Esophagus squamous epithelium (tissue), 4 donors: ENCODE data around the gene MYCT1.
"Not testable (repeated sequence)": the region's sequence is repeated elsewhere in the genome, so short reads cannot be mapped to it uniquely, and the experiment has no call there.

Source experiments
- CTCF ChIP-seq, 6 experiments: fragments of 450-650 bp in 4 of 6; fragments of 200-600 bp in 2 of 6; sonication (generic) in 2 of 6; IDR thresholded peaks; one replicate each; pipeline ENCODE4 v1.5.1; 2016 to 2019; ENCODE audit warnings: antibody characterized with exemption in 6 of 6, mild to moderate bottlenecking in 4 of 6, moderate library complexity in 4 of 6
- POLR2A ChIP-seq, 4 donors: fragments of 450-650 bp; IDR thresholded peaks; one replicate each; pipeline ENCODE4 v1.6.1; 2017; ENCODE audit warnings: antibody characterized with exemption in 4 of 4, mild to moderate bottlenecking in 4 of 4, moderate library complexity in 3 of 4

- TF ChIP-seq CTCF, POLR2A (IDR thresholded peaks at IDR 0.05): not testable (repeated sequence)
Measured at GRCh38 chr6:152682935-152683334, 14.8 kb upstream of the MYCT1 start.
